NCI-H128 (cell line): ENCODE results near the gene SRCAP.
"Not testable (repeated sequence)": the region's sequence is repeated elsewhere in the genome, so short reads cannot be mapped to it uniquely, and the experiment has no call there.

Experiments
- DNase-seq: peaks from one replicate; lab custom pipeline; 2025; ENCODE audit not compliant: unreplicated experiment; lab: John Stamatoyannopoulos, UW

Gene SRCAP

GRCh38 chr16:30663820-30664219, 35.2 kb upstream of the SRCAP start:
- DNase-seq: no peak

- DNase-seq: no peak
These were observed 34.3 kb upstream of the SRCAP start for GRCh38 chr16:30664616-30665109.

GRCh38 chr16:30665155-30665829, 33.7 kb upstream of the SRCAP start:
- DNase-seq: no peak

GRCh38 chr16:30665830-30666190, 33.2 kb upstream of the SRCAP start:
- DNase-seq: no peak

DNA sequence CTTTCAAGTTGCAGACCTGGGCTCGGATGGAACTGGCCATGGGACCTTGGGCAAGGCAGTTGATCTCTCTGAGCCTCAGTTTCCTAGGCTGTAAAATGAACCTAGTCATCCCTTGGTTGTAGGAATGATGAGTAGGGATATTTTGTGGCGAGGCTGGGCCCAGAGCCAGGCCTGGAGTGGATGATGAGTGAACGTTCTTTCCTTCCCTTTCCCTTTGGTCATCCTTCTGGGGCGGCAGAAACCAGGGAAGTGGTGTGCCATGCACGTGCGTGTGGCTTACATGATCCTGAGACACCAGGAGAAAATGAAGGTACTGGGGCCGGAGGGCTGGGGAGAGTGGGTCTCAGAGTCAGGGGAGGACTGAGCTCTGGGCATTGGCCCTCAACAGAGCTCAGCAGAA, 32.3 kb upstream of the SRCAP start:
- no peak for DNase-seq

- no peak for DNase-seq
These were observed 31.5 kb upstream of the SRCAP start for GRCh38 chr16:30667361-30667905.

DNA sequence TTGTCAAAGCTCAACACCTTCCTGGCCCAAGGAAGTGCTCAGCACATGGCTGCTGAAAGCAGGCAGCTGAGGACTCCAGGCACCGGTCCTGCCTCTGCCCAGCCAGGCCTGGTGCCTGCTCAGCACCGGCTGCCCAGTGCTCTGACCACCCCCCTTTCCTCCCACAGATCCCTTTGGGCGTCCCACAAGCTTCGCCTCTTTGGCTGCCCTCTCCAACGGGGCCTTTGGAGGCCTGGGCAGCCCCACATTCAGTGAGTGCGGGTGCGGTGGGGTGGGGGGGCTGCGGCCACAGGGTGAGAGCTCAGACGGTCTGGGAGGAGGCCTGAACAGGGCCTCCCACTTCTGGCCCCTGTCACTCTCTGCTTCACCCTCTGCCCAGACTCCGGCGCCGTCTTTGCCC, 30.6 kb upstream of the SRCAP start:
- DNase-seq: no peak

DNA sequence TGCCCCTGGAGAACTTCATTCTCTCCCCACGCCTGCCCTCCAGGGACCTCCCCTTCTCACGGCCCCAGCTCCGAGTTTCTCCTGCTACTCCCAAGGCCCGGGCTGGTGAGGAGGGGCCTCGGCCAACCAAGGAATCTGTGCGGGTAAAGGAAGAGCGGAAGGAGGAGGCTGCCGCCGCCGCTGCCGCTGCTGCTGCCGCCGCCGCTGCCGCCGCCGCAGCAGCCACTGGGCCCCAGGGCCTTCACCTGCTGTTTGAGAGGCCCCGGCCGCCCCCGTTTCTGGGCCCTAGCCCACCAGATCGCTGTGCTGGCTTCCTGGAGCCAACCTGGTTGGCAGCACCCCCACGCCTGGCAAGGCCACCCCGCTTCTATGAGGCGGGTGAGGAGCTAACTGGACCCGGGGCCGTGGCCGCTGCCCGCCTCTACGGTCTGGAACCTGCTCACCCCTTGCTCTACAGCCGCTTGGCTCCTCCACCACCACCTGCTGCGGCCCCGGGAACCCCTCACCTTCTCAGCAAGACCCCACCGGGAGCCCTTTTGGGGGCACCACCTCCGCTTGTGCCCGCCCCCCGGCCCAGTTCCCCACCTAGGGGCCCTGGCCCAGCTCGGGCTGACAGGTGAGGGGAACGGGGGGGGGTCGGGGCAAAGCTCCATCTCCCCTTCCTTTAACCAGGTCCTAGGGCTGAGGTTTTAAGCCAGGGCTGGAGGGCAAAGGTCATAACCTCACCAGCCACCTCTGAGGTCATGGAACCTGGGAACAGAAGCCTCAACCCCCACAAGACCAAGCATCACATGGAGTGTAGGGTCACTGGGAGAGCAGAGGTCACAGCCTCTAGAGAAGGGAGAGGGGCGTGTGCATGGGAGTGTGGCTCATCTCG, 29.7 kb upstream of the SRCAP start:
- no peak for DNase-seq

DNA sequence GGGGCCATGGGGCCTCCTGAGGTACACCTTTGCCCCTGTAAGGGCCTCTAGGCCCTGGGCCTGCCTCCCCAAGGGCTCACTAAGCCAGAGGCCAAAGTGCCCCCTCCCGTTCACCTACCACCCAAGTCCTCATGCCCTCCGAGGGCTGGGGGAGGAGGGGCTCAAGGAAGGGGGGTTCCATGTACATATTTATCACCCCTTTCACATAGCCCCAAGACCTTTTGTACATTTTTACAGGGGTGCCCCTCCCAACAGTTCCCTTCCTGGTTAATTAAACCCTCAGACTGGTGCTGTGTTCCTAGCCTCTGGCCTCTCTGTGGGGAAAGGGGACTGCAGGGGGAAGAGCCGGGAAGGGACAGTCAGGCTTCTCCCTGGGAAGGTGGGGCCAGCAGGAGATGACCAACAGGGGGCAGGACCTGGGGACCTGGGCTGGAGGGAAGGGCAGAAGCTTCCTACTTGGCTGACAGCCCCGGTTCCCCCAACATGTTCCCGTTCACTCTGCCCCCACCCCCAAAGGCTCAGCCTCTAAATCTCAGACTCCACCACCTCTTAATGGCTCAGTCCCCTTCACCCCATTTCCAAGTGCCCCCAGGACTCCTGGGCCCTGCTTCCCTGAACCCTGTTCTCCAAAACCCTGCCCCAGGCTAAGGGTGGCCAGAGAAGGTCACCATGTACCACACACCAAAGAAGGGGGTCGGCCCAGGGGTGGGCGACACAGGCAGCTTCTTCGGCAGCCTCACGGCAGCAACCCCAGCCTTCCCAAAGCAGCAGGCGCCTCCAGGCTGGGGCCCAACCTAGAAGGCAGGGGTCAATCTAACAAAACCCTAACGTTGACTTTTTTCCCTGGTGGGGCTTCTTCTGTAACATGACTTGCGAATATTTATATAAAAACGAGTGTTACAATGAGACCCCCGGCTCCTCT, 28.8 kb upstream of the SRCAP start:
- DNase-seq: no peak

- DNase-seq: no peak
These were observed 23.8 kb upstream of the SRCAP start for GRCh38 chr16:30675143-30675542.

GRCh38 chr16:30677931-30678585, 20.9 kb upstream of the SRCAP start:
- DNase-seq: no peak

DNA sequence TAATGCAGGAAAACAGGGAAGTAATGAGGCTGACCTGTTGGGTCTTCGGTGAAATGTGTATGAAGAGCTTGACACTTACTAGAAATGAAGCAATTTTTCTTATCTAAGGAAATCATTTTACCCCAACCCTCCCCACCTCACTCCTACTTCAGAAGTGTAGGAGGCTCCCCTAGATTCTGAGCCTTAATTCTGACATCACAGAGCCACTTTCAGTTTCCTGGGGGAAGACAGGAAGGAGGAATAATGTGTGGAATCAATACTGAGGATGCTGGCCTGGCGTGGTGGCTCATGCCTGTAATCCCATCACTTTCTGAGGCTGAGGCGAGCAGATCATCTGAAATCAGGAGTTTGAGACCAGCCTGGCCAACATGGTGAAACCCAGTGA, 20.4 kb upstream of the SRCAP start:
- DNase-seq: no peak

GRCh38 chr16:30680326-30680725, 18.6 kb upstream of the SRCAP start:
- no peak for DNase-seq

GRCh38 chr16:30688701-30689100, 10.3 kb upstream of the SRCAP start:
- no peak for DNase-seq

DNA sequence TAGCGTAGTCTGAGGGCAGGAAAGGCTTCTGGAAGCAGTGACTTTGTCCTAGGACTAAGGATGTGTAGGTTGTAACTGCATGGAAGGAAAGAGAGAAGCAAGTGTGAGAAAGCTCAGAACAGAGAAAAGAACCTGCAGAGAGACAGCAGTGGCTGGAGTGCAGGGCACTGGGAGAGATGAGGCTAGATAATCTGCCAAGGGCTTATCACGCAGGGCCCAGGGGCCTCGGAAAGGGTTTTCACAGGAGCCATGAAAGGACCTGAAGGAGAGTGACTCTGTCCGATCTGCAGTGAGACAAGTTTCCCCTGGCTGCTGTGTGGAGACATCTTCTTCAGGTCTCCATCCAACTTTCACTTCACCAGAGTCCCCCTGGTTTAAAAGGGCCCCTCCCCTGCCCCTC, 7.1 kb upstream of the SRCAP start:
- no peak for DNase-seq

- no peak for DNase-seq
These were observed 6.4 kb upstream of the SRCAP start for GRCh38 chr16:30692396-30693064.

GRCh38 chr16:30694926-30695693, 3.9 kb upstream of the SRCAP start:
- DNase-seq: no peak

- not testable (repeated sequence) for DNase-seq
These were observed 2.3 kb upstream of the SRCAP start for GRCh38 chr16:30696646-30697045.
